Endometrial microvascular endothelial cells (primary cell): ENCODE measurements around the gene FMNL2. TPM values are rescaled to one million over a fixed set of nuclear protein-coding genes. Genes with fewer than 3 reads are reported as not detected.

Experiments
- in situ Hi-C: cut with HindIII; loops from 2 replicates; pipeline ENCODE4 v1.10.0; 2017; ENCODE audit warnings: low sequenced_read_pairs, low pct_unique_long_range_greater_than_20kb; ENCODE audit errors: inconsistent ontology term
- total RNA-seq: library from RNA; depleted of rRNA; stranded (reverse); fragments of >200 nt; gene quantifications from one replicate; pipeline ENCODE4 v1.2.3, GENCODE V29; 2015; ENCODE audit errors: inconsistent ontology term

Gene FMNL2
- total RNA-seq, 1 donor from 2014 or later = 45.9 TPM

DNA sequence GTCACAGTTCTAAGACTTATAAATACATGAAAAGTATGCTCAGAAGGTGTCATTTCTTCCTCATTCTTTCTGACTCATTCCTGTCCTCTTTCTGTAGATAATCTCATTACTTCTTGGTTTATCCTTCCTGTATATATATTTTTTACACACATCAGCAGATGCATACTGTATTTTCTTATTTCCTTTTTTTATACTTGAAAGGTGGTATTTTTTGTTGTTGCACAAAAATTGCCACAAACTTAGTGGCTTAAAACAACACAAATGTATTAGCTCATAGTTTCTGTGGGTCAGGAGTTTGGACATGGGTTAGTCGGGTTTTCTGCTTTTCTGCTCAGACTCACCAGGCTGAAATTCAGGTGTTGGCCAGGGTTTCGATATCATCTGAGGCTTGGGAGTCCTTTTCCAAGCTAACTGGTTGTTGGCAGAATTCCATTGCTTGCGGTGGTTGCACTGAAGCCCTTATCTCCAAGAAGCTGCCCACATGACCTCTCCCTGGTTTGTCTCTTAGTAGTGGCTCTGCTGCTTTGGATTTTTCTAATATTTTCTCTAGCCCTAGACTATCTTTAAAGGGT lies 162.6 kb downstream of the FMNL2 start:
- in situ Hi-C loops = no loop called here

DNA sequence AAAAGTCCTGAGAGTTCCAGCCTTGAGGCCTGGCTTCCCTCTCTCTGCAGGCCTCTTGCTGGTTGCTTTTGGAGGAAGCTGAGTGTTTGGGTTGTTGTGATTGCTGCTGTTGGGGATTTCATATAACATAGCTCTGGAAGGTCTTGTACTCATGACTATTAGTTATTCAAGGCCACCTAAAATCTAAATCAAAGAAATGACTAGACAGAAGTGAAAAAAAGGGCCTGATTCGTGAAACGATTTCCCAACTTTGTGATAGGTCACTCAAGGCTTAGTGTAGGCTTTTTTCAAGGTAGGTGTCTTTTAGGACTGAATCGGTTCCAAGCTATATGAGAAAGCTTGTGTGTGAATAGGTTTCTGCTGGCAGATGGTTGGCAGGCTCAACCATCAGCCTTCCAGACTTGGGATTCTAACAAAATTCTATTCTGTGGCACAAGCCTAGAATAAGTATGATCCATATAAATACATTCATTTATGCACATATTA lies 164.4 kb downstream of the FMNL2 start:
- in situ Hi-C loops = no loop called here

DNA sequence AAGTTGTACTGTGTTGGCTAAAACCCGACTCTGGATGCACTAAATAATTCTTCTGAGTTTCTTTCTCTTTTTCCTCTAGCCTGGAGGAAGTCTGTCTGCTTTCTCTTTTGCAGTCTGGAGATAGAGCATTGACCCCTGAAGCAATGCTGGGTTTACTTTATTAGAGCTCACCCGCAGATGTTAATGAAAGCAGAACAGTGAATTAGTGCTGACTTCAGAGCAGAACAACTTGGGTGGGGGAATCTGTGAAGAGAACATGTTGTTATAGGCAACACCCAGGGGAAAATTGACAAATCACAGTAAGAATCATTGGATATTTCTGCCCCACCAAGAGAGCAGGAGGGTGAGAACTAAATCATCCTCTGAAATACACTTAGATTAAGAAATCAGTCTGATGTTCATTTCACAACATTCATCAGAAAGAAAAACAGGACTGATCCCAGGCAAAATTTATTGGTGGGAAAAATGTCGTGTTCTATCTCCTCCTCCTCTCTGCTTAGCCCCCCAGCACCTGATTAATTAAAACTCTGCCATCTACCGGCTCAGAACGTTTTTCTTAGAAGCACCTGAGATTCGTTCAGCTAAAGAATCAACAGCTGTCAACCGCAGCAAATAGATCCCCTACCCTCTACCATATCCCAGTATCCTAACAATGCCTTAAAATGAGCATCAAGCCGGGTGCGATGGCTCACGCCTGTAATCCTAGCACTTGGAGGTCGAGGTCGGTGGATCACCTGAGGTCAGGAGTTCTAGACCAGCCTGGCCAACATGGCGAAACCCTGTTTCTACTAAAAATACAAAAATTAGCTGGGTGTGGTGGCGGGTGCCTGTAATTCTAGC lies 165.1 kb downstream of the FMNL2 start:
- in situ Hi-C loops = no loop called here

DNA sequence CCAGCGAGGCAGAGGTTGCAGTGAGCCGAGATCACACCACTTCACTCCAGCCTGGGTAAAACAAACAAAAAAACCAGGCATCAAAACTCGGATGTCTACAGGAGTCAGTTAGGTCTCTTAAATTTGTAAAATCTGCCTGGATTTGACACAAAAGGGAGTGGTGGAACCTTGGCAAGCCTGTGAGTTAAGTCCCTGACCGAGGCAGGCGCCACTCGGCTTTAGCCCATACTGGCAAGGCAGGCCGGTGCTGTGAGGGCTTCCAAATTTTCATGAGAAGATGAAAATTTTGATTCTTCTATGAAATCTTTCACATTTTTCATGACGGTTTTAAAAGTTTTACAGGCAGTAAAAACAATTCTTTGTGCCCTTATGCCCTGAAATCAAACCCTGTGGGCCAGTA lies 165.8 kb downstream of the FMNL2 start:
- in situ Hi-C loops = no loop called here

DNA sequence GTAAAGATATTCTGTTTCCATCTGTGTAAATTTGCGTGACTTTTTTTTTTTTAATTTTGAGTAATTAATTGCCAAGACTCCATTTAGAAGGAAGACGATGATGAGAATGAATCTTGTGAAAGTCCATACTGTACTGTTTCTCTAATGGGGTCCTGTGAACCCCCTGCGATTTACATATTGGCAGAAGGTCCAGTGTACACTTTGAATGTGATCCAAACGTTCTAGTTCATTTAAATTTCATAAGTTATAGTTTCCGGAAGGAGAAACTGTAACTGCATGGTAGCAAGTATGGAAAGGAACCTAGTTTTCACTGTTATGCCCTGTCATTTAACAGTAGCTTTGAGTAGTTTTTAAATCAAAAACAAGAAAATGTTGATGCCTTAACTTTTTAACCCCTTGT lies 166.7 kb downstream of the FMNL2 start:
- in situ Hi-C loops = no loop called here

DNA sequence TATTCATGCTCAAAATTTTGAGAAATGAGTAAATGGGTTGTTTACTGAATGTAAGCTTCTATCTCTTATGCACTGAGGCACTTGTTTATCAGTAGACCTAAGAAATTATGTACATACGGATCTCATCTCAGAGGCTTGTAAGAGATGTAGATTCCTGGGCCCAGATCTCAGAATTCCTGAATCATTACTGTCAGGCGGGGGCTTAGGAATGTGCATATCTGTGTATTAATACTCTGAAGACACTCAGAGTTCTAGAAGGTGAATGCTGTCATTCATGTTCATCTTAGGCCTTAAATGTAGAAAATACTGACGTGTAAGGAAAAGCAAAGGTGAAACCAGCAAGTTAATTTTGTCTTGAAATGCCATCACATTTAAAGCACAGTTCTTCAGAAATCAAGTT lies 169.6 kb downstream of the FMNL2 start:
- in situ Hi-C loops = no loop called here

DNA sequence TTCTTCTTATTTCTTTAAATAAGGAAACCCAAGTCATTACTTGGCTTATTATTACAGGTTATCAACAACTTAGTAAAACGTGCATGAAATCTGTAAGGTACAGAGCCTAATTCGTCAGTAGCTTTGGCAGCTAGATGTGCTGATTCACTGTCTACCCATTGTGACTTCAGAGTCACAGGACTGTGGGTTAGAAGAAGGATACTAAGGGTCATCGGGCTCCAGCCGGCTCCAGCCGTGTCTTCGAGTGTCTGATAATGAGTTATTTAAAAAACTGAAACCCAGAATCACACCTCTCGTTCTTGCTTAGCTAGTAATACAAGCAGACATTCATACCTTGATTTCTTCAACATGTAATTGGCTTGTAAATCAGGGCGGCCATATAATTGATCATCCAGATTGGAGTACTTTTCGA lies 170.5 kb downstream of the FMNL2 start:
- in situ Hi-C loops = no loop called here

DNA sequence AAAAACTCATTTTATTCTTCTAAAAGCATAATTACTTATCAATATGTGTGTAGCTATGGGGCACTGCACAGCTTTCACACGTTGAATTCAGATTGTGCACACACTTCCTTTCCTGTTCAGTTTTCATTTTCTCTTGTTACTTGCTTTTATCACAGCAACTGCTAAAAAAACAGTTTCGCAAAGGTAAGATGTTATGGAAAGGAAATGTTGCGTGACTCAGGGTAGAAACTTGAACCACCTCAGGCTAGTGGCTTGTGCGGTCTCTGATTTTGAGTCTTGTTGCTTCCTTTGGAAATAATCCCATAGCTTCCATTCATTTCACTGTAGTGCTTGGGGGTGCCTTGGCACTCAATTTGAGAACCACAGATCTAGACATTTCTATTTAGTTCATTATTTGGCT lies 171.9 kb downstream of the FMNL2 start:
- in situ Hi-C loops = no loop called here

DNA sequence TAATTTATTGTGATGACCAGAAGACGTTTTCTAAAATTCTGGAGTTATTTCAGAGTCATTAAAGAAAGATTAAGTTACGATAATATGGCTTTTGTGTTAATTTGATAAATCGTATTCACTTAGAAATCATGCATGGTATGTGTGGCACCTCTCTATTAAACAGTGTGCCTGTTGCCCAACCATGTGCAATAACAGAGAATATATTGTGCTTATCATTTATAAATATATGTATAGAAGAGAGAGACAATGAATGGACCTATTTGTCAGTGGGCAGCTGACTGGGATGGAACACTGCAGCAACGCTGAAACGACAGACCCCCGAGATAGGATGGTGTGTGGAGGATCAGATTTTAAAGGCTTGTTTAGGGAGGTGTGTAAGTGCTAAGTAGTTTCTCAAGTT lies 172.9 kb downstream of the FMNL2 start:
- in situ Hi-C loops = no loop called here

DNA sequence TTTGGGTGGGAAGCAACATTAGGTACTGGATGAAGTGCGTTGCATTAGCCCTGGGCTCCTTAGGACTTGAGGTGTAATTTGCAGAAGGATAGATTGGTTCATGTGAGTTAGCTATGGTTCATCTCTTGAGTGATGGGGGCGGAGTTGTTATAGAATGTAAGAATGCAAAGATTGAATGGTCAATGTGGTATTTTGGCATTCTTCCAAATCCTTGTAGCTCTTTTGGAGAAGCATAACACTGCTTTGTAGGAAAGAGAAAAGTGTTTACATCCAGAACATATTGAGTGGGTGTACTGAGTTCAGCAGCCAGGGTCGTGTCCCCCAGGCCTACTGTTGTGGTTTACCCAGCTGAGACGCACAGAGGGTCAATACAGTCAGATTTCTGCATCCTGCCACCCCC lies 173.5 kb downstream of the FMNL2 start:
- in situ Hi-C loops = no loop called here

DNA sequence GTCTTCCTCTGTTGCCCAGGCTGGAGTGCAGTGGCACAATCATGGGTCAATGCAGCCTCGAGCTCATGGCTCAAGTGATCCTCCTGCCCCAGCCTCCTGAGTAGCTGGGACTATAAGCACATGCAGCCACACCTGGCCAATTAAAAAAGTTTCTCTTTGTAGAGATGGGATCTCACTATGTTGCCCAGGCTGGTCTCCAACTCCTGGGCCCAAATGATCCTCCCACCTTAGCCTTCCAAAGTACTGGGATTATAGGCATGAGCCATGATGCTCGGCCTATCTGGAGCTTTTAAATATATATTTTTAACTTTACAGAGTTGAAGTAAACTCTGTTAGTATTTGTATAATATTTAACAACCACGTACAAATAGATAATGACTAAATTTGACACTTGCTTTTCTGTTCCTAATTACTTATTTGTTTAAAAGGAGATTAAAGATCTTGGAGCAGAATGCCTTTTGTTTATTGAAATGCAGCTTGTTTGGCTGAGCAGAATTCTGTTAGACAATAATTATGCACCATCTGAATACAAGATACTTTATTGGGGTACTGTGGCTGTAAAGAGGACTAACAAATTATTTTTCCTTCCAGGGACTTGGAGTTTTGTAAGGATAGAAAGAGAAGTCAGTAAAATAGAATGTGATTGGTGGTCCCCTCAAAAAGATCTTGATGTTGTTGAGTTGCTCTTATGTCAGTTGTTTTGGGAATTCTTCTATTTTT lies 175.0 kb downstream of the FMNL2 start:
- in situ Hi-C loops = no loop called here

DNA sequence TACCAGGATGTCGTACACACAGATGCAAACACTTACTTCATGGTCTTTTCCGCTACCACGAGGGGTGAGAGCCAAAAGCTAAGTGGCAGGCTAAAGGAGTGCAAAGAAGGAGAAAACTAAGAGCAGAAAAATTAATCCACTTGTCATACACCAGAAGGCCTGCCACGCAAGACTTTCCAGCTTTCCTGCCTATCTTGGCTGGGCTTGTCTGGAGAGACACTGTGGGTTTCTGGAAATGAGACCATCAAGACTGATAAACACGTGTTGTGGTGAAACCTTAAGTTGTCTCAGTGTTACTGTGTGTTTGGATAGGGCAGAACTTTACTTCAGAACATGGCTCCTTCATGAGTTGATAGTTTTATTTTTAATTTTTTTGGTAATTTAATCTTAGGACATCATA lies 175.6 kb downstream of the FMNL2 start:
- in situ Hi-C loops = no loop called here

DNA sequence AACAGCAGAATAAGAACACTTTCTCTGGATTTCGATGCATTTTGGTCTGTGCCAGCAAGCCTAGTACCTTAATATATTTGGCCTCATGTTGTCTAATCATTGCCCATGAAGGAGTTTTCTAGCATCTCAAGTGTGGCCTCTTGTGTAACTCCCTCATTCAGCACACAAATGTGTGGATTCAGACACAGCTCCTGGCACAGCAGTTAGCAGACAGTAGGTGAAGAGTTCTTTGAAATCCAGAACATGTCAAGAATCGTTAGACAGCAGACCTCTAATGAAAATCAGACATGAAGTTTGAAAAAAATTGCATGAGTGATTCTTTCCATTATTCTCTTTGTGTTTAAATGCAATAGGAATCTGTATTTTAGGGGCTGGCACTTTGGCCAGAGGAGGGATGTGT lies 177.0 kb downstream of the FMNL2 start:
- in situ Hi-C loops = no loop called here

DNA sequence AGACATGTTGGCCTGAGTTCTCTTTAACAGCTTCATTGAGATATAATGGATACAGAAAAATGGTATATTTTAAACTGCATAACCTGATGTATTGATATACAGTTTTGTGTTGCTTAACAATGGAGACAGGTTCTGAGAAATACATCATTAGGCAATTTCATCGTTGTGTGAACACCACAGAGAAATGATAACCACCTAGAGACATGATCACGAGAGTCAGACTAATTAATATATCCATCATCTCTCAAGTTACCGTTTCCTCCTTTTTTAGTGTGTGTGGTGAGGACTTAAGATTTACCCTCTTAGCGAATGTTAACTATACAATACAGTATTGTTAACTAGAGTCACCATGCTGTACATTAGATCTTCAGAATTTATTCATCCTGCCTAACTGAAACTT lies 178.1 kb downstream of the FMNL2 start:
- in situ Hi-C loops = no loop called here

DNA sequence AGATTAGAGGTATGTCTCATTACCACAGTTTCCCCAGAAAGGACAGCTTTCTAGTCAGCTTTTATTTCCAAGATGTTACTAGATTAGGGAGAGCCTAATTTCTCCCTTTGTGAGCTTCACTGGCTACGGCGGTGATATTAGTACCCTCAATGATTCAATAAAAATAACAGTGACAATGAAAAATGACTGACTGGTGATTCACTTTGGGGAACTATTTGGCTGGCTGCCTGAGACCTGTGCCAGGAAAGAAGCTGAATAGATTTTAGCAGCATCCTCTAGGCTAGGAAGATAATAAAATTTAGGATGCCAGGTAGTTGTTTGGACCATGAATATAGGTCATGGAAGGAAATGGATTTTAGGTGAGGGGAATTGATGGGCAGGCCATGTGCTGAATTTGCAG lies 178.7 kb downstream of the FMNL2 start:
- in situ Hi-C loops = no loop called here

DNA sequence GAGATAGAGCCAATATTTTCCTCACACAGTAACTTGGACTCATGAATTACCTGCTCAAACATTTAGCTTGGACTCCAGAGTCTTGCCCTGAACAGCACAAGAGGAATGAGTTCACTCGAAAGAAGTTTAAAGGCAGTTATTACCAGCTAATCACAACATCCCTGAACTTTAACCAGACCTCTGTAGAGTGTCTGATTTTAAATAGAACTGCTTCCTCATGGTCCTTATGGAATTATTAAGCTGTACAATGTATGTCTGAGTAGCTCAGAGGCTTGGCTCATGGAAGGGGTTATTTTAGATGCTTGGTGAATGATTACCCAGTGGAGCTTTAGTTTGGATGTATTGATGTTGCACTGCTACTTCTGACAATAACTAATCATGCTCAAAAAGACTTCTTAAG lies 183.1 kb downstream of the FMNL2 start:
- in situ Hi-C loops = no loop called here

DNA sequence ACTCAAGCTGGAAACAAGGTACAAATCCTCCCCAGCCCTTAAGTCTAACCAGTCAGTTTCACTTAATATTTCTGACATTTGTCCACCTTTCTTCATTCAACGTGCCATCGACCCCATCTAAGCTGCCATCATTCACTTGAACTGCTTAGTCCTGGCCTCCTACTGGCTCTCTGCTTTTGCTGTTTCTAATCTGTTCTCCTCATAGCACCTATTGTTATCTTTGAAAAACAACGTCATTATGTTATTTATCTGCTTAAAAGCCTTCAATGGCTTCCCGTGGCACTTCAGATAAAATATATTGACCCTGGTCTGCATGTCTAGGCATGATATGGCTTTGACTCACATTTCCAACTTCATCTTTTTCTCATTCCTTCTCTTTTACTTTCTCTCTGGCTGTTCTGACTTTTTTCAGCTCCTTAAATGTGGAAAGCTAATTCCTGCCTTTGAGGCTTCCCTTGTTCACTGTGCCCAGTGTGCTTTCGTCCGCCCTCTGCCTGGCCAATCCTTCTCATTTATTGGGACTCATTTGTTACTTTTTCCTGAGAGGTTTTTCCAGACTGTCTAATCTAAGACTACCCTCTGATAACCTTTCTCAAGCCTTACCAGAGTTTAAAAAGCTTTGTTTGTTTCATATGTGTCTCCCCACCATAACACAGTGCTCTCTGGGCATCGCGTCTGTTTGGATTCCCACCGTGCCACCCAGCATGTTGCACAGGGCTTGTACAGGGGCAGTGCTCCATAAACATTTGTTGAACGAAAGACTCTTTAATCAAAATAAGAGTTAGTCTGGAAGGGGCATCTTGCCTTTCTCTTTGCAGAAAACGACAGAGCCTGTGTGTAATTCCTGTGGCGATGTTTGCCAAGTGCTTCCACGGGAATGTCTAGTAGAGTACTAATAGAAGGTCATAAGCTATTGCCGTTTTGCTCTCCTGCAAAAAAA lies 183.9 kb downstream of the FMNL2 start:
- in situ Hi-C loops = no loop called here

DNA sequence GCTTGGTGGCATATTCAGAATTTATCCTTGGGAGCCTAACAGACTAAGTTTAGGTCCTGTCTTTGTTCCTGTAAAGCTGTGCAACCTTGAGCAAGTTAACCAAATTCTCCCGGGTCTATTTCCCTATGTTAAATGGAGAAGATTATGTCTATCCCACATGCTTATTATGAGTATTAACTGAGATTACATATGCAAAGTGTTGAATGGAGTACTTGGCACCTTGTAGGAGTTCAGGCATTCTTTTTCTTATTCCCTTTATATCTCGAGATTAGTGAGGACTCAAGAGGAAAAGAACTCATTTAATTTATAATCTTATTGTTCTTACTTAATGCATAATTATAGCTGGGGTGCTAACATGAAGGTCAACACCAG lies 184.6 kb downstream of the FMNL2 start:
- in situ Hi-C loops = no loop called here

DNA sequence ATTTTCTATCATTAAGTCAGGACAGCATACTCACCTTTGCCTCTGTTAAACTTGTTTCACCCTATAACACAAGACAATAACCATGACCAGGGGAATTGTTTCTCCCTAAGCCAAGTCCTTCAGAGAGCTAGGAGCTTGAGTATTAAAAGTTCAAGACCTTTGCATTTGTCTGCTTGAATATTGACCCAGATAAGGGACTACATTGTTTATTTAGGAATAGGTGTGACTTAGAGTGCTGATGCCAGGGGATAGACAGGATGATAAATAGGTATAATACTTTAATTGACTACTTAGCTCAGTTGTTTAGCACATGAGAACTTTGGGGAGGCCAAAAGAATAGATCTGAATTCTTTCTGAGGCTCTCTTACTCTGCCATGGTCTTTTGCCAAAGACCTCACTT lies 185.8 kb downstream of the FMNL2 start:
- in situ Hi-C loops = no loop called here
